ENCODE data around the gene OLFM2. TPM values are rescaled to one million over a fixed set of nuclear protein-coding genes. Genes with fewer than 3 reads are reported as not detected.

OLFM2 gene
- total RNA-seq, 1 experiment from 2014 or later: 106 TPM

- no peak for DNase-seq (ENCODE audit: low spot score)
- Histone ChIP-seq H3K4me3 (ENCODE audit: low read depth, low read length, poor library complexity, severe bottlenecking) (peak overlapping the region; percentile 76), H3K9me3 (ENCODE audit: low read depth, low read length, poor library complexity, severe bottlenecking) (no peaks in the 10 kb centered on the region), H3K4me1 (ENCODE audit: insufficient read depth, low read length, poor library complexity, severe bottlenecking) (peaks cover 20% of the 10 kb centered on the region), H3K36me3 (ENCODE audit: insufficient read depth, low read length, poor library complexity, severe bottlenecking) (no peaks in the 10 kb centered on the region), H3K27ac (ENCODE audit: low read depth, low read length, poor library complexity, severe bottlenecking) (peak overlapping the region; percentile 71), H3K27me3 (replicated peaks; ENCODE audit: insufficient read depth, low read depth, low read length, poor library complexity) (no peaks in the 10 kb centered on the region)
- ChIA-PET POLR2A (ENCODE audit: low non-redundant PET) (interaction anchor here (0.6 kb wide), 1 partner anchor 225 kb away, joined by 3 read pairs; no protein-coding TSS in a partner anchor), CTCF (interaction anchor here (0.5 to 0.6 kb wide), 3 partner anchors 18 to 1422 kb away, joined by 3 to 6 read pairs (median 5); partner anchors contain the start of gene ZNF414)
- TF ChIP-seq, protein P1, sequence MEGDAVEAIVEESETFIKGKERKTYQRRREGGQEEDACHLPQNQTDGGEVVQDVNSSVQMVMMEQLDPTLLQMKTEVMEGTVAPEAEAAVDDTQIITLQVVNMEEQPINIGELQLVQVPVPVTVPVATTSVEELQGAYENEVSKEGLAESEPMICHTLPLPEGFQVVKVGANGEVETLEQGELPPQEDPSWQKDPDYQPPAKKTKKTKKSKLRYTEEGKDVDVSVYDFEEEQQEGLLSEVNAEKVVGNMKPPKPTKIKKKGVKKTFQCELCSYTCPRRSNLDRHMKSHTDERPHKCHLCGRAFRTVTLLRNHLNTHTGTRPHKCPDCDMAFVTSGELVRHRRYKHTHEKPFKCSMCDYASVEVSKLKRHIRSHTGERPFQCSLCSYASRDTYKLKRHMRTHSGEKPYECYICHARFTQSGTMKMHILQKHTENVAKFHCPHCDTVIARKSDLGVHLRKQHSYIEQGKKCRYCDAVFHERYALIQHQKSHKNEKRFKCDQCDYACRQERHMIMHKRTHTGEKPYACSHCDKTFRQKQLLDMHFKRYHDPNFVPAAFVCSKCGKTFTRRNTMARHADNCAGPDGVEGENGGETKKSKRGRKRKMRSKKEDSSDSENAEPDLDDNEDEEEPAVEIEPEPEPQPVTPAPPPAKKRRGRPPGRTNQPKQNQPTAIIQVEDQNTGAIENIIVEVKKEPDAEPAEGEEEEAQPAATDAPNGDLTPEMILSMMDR (conservative IDR thresholded peaks at IDR 0.05; ENCODE audit: low read depth, low read length): no peak
- TF ChIP-seq EZH2 (IDR thresholded peaks at IDR 0.05; ENCODE audit: borderline replicate concordance, low read depth, low read length, poor library complexity, severe bottlenecking): no peak
- BruUV-seq (replicated peaks): no TSS peak
- intact Hi-C loops (cut with micrococcal nuclease; ENCODE audit: unreplicated experiment): no loop called here
These were observed 599 bp downstream of the OLFM2 start for GRCh38 chr19:9935506-9936325.

DNA sequence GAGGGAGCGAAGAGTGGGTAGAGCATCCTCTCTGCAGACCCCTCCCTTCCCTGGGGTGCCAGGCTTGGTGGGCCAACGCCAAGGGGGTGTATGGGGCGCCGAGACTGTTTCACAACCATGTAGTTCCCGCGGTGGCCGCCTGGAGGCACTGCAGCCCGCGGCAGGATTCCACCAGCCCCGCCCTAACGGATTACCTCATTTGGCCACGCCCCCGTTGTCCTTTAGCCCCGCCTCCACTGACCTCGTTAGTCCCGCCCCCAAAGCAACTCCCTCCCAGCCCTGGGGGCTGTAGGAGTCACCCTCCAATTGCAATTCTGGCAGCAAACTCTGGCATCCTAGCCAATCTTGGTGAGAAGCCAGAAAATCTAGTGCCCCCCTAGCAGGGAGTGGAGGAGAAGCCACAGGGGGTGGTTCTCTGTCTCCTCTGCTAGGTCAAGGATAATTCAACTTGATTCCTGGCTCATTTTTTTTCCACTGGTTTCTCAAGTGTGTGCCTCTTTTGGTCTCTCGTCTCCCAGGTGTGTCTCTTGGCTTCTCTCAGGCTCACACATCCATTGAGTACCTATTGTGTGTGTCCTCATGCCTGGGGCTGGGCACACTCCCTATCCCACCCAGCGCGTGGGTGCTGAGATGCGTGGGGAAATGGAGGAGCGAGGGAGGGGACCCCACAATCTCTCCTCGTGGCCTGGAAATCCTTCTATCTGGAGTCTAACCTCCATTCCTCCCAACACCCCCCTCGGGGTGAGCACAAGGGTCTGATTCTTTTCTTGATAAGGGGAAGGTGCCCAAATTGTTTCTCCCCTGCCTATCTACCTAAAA, 2.0 kb downstream of the OLFM2 start:
- ChIA-PET POLR2A (ENCODE audit: low non-redundant PET) (no interaction called here), CTCF (no interaction called here)
- Histone ChIP-seq H3K4me3 (ENCODE audit: low read depth, low read length, poor library complexity, severe bottlenecking) (peak overlapping the region; percentile 76), H3K27ac (ENCODE audit: low read depth, low read length, poor library complexity, severe bottlenecking) (peak overlapping the region; percentile 71), H3K4me1 (ENCODE audit: insufficient read depth, low read length, poor library complexity, severe bottlenecking) (peaks cover 20% of the 10 kb centered on the region), H3K36me3 (ENCODE audit: insufficient read depth, low read length, poor library complexity, severe bottlenecking) (no peaks in the 10 kb centered on the region), H3K9me3 (ENCODE audit: low read depth, low read length, poor library complexity, severe bottlenecking) (no peaks in the 10 kb centered on the region), H3K27me3 (replicated peaks; ENCODE audit: insufficient read depth, low read depth, low read length, poor library complexity) (no peaks in the 10 kb centered on the region)
- TSS peak; percentile 96 for BruUV-seq (replicated peaks)
- intact Hi-C loops (cut with micrococcal nuclease; ENCODE audit: unreplicated experiment): loop anchor here (1.0 to 5.0 kb wide), 5 partner anchors 66 to 458 kb away; partner anchors contain the start of gene P2RY11
- no peak for TF ChIP-seq EZH2 (IDR thresholded peaks at IDR 0.05; ENCODE audit: borderline replicate concordance, low read depth, low read length, poor library complexity, severe bottlenecking)
- TF ChIP-seq, protein P1 (conservative IDR thresholded peaks at IDR 0.05; ENCODE audit: low read depth, low read length): peak; percentile 94
- peak; percentile 96 for DNase-seq (ENCODE audit: low spot score)

DNA sequence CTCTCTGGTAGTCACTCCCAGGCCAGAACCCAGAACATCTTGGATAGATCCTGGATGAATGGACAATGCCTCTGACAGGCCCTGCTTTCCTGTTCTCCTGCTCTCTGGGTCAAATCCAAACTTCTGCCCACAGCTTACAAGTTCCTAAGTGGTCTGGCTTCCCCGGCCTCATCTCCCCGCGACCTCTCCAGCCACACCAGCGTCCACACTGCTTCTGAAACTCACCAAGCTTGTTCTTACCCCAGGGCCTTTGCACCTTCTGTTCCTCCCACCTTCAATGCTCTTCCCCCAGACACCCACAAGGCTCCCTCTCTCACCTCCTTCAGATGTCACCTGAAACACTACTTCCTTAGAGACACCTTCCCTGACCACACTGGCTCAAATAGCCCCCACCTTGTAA, 3.5 kb downstream of the OLFM2 start:
- intact Hi-C loops (cut with micrococcal nuclease; ENCODE audit: unreplicated experiment): loop anchor here (5.0 kb wide), 2 partner anchors 179 to 459 kb away; partner anchors contain the start of gene P2RY11

More for the DNA sequence above, 3.5 kb downstream of the OLFM2 start:
- no peaks in the 10 kb centered on the region for H3K36me3 ChIP-seq (ENCODE audit: insufficient read depth, low read length, poor library complexity, severe bottlenecking)
- H3K4me3 ChIP-seq (ENCODE audit: low read depth, low read length, poor library complexity, severe bottlenecking): no peak overlapping the region
- H3K27ac ChIP-seq (ENCODE audit: low read depth, low read length, poor library complexity, severe bottlenecking): no peak overlapping the region
- ChIA-PET POLR2A (ENCODE audit: low non-redundant PET) (no interaction called here), CTCF (interaction anchor here (0.7 to 2.7 kb wide), 3 partner anchors 67 to 318 kb away, joined by 4 to 16 read pairs (median 15); no protein-coding TSS in a partner anchor)
- no peaks in the 10 kb centered on the region for H3K27me3 ChIP-seq (replicated peaks; ENCODE audit: insufficient read depth, low read depth, low read length, poor library complexity)
- no peak for DNase-seq (ENCODE audit: low spot score)
- no peak for TF ChIP-seq EZH2 (IDR thresholded peaks at IDR 0.05; ENCODE audit: borderline replicate concordance, low read depth, low read length, poor library complexity, severe bottlenecking)
- TF ChIP-seq, protein P1 (conservative IDR thresholded peaks at IDR 0.05; ENCODE audit: low read depth, low read length): no peak
- BruUV-seq (replicated peaks): TSS peak; percentile 22
- peaks cover 20% of the 10 kb centered on the region for H3K4me1 ChIP-seq (ENCODE audit: insufficient read depth, low read length, poor library complexity, severe bottlenecking)
- no peaks in the 10 kb centered on the region for H3K9me3 ChIP-seq (ENCODE audit: low read depth, low read length, poor library complexity, severe bottlenecking)
